SU-DHL-6 (cell line): ENCODE results near the gene GTF2I.
"Not testable (repeated sequence)": the region's sequence is repeated elsewhere in the genome, so short reads cannot be mapped to it uniquely, and the experiment has no call there.

ENCODE experiments used
- EZH2phosphoT487 ChIP-seq: fragments of 200-600 bp; sonication (generic), shearing (Covaris generic); conservative IDR thresholded peaks from 2 replicates; pipeline ENCODE4 v1.6.1; 2018; ENCODE audit warnings: mild to moderate bottlenecking, antibody characterized with exemption, low read length, moderate library complexity, mixed read lengths
- TF ChIP-seq, protein P1 (sequence below): fragments of 200-600 bp; sonication (generic); IDR thresholded peaks from one replicate; pipeline ENCODE4 v1.5.1; 2017; ENCODE audit warnings: antibody characterized with exemption, mild to moderate bottlenecking, low read length, moderate library complexity; ENCODE audit not compliant: insufficient read depth, poor library complexity, severe bottlenecking

DNA sequence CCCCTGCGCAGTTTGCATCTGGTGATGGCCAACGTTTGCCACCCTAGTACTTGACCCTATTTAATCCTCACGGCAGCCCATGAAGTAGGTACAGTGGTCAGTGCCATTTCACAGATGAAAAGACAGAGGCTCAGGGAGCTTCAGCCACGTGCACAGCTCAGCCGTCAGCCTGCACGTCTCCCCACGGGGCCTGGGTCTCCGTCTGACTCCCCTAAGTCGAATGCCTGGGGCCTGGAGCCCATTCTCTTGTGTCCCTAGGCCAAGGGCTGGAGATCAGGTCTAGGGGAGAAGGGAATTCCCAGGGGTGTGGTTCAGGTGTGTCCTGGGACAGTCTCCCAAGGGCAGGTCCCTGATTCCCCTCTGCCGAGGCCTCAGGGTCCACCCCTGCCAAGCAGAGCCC, 109.5 kb downstream of the GTF2I start:
- TF ChIP-seq, protein P1, sequence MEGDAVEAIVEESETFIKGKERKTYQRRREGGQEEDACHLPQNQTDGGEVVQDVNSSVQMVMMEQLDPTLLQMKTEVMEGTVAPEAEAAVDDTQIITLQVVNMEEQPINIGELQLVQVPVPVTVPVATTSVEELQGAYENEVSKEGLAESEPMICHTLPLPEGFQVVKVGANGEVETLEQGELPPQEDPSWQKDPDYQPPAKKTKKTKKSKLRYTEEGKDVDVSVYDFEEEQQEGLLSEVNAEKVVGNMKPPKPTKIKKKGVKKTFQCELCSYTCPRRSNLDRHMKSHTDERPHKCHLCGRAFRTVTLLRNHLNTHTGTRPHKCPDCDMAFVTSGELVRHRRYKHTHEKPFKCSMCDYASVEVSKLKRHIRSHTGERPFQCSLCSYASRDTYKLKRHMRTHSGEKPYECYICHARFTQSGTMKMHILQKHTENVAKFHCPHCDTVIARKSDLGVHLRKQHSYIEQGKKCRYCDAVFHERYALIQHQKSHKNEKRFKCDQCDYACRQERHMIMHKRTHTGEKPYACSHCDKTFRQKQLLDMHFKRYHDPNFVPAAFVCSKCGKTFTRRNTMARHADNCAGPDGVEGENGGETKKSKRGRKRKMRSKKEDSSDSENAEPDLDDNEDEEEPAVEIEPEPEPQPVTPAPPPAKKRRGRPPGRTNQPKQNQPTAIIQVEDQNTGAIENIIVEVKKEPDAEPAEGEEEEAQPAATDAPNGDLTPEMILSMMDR: not testable (repeated sequence)
- not testable (repeated sequence) for TF ChIP-seq EZH2phosphoT487
